ENCODE results near the gene NYAP1. TPM values are rescaled to one million over a fixed set of nuclear protein-coding genes. Genes with fewer than 3 reads are reported as not detected.
"Not testable (repeated sequence)": the region's sequence is repeated elsewhere in the genome, so short reads cannot be mapped to it uniquely, and the experiment has no call there.

Gene NYAP1
- polyA plus RNA-seq, 1 donor (not counting 4 experiments of a cell fraction or from before 2014, with no cell fraction given) = 0.16 TPM

GRCh38 chr7:100528108-100528866, 44.6 kb downstream of the NYAP1 start:
- H2AFZ ChIP-seq (ENCODE audit: control insufficient read depth, low read length); H3K27ac ChIP-seq (ENCODE audit: control insufficient read depth, insufficient read depth, low read length); H3K4me2 ChIP-seq (ENCODE audit: control insufficient read depth, extremely low read depth, insufficient read depth, low read depth, low read length); dilution Hi-C loops (cut with MboI; ENCODE audit: extremely low pct_ligation_motif_present, low sequenced_read_pairs); H3K9ac ChIP-seq (ENCODE audit: control insufficient read depth, extremely low read depth, insufficient read depth, low read length); H3K4me1 ChIP-seq (ENCODE audit: control insufficient read depth, extremely low read depth, insufficient read depth, low read length); H3K36me3 ChIP-seq (ENCODE audit: control insufficient read depth in 2 of 2, extremely low read depth in 1 of 2, insufficient read depth in 2 of 2, low read length in 2 of 2); H3K79me2 ChIP-seq (ENCODE audit: control insufficient read depth, insufficient read depth, low read length); H4K20me1 ChIP-seq (ENCODE audit: control insufficient read depth, extremely low read depth, insufficient read depth, low read length); H3K27me3 ChIP-seq (ENCODE audit: control insufficient read depth, extremely low read depth, insufficient read depth, low read length); H3K9me1 ChIP-seq (ENCODE audit: control insufficient read depth, extremely low read depth, insufficient read depth, low read length); H3K9me3 ChIP-seq (ENCODE audit: control insufficient read depth, low read depth, low read length); FAIRE-seq; DNase-seq (ENCODE audit: low read depth, low spot score); H3K4me3 ChIP-seq (ENCODE audit: control insufficient read depth in 2 of 3, extremely low read depth in 1 of 3, insufficient read depth in 2 of 3, low read depth in 1 of 3, low read length in 3 of 3): not testable (repeated sequence)

- no peak for FAIRE-seq
- Histone ChIP-seq H3K9me3 (ENCODE audit: control insufficient read depth, low read depth, low read length) (no peaks in the 10 kb centered on the region), H3K4me2 (ENCODE audit: control insufficient read depth, extremely low read depth, insufficient read depth, low read depth, low read length) (no peak overlapping the region)
Measured at GRCh38 chr7:100532165-100533022, 48.7 kb downstream of the NYAP1 start.

GRCh38 chr7:100535982-100536381, 52.3 kb downstream of the NYAP1 start:
- H3K27me3 ChIP-seq (ENCODE audit: control insufficient read depth, extremely low read depth, insufficient read depth, low read length); dilution Hi-C loops (cut with MboI; ENCODE audit: extremely low pct_ligation_motif_present, low sequenced_read_pairs); H2AFZ ChIP-seq (ENCODE audit: control insufficient read depth, low read length); H3K79me2 ChIP-seq (ENCODE audit: control insufficient read depth, insufficient read depth, low read length); H3K9me3 ChIP-seq (ENCODE audit: control insufficient read depth, low read depth, low read length); H4K20me1 ChIP-seq (ENCODE audit: control insufficient read depth, extremely low read depth, insufficient read depth, low read length); H3K4me2 ChIP-seq (ENCODE audit: control insufficient read depth, extremely low read depth, insufficient read depth, low read depth, low read length); H3K4me3 ChIP-seq (ENCODE audit: control insufficient read depth in 2 of 3, extremely low read depth in 1 of 3, insufficient read depth in 2 of 3, low read depth in 1 of 3, low read length in 3 of 3); H3K27ac ChIP-seq (ENCODE audit: control insufficient read depth, insufficient read depth, low read length); H3K36me3 ChIP-seq (ENCODE audit: control insufficient read depth in 2 of 2, extremely low read depth in 1 of 2, insufficient read depth in 2 of 2, low read length in 2 of 2); DNase-seq (ENCODE audit: low read depth, low spot score); H3K9ac ChIP-seq (ENCODE audit: control insufficient read depth, extremely low read depth, insufficient read depth, low read length); H3K9me1 ChIP-seq (ENCODE audit: control insufficient read depth, extremely low read depth, insufficient read depth, low read length); FAIRE-seq; H3K4me1 ChIP-seq (ENCODE audit: control insufficient read depth, extremely low read depth, insufficient read depth, low read length): not testable (repeated sequence)

More at GRCh38 chr7:100532165-100533022, 48.7 kb downstream of the NYAP1 start:
- H3K4me1 ChIP-seq (ENCODE audit: control insufficient read depth, extremely low read depth, insufficient read depth, low read length) = no peaks in the 10 kb centered on the region
- no peaks in the 10 kb centered on the region for H3K27me3 ChIP-seq (ENCODE audit: control insufficient read depth, extremely low read depth, insufficient read depth, low read length)
- H3K9ac ChIP-seq (ENCODE audit: control insufficient read depth, extremely low read depth, insufficient read depth, low read length) = no peak overlapping the region
- no peaks in the 10 kb centered on the region for H3K9me1 ChIP-seq (ENCODE audit: control insufficient read depth, extremely low read depth, insufficient read depth, low read length)
- no peaks in the 10 kb centered on the region for H3K79me2 ChIP-seq (ENCODE audit: control insufficient read depth, insufficient read depth, low read length)
- H2AFZ ChIP-seq (ENCODE audit: control insufficient read depth, low read length) = no peak overlapping the region
- DNase-seq (ENCODE audit: low read depth, low spot score) = no peak
- H4K20me1 ChIP-seq (ENCODE audit: control insufficient read depth, extremely low read depth, insufficient read depth, low read length) = no peaks in the 10 kb centered on the region
- TF ChIP-seq EZH2 (IDR thresholded peaks at IDR 0.05; ENCODE audit: low read length) (no peak), CTCF (optimal IDR thresholded peaks at IDR 0.05 in 1 of 3, IDR thresholded peaks at IDR 0.05 in 1 of 3, conservative IDR thresholded peaks at IDR 0.05 in 1 of 3; ENCODE audit: extremely low read depth in 1 of 3, insufficient read depth in 2 of 3, low read length in 3 of 3) (no peak)
- H3K27ac ChIP-seq (ENCODE audit: control insufficient read depth, insufficient read depth, low read length) = no peak overlapping the region
- H3K36me3 ChIP-seq (ENCODE audit: control insufficient read depth in 2 of 2, extremely low read depth in 1 of 2, insufficient read depth in 2 of 2, low read length in 2 of 2) = no peaks in the 10 kb centered on the region
- dilution Hi-C loops (cut with MboI; ENCODE audit: extremely low pct_ligation_motif_present, low sequenced_read_pairs) = no loop called here
- H3K4me3 ChIP-seq (ENCODE audit: control insufficient read depth in 2 of 3, extremely low read depth in 1 of 3, insufficient read depth in 2 of 3, low read depth in 1 of 3, low read length in 3 of 3) = no peak overlapping the region

GRCh38 chr7:100536695-100537094, 53.0 kb downstream of the NYAP1 start:
- H3K27ac ChIP-seq (ENCODE audit: control insufficient read depth, insufficient read depth, low read length); H3K79me2 ChIP-seq (ENCODE audit: control insufficient read depth, insufficient read depth, low read length); H3K4me2 ChIP-seq (ENCODE audit: control insufficient read depth, extremely low read depth, insufficient read depth, low read depth, low read length); DNase-seq (ENCODE audit: low read depth, low spot score); dilution Hi-C loops (cut with MboI; ENCODE audit: extremely low pct_ligation_motif_present, low sequenced_read_pairs); H3K9me1 ChIP-seq (ENCODE audit: control insufficient read depth, extremely low read depth, insufficient read depth, low read length); H3K36me3 ChIP-seq (ENCODE audit: control insufficient read depth in 2 of 2, extremely low read depth in 1 of 2, insufficient read depth in 2 of 2, low read length in 2 of 2); H3K9ac ChIP-seq (ENCODE audit: control insufficient read depth, extremely low read depth, insufficient read depth, low read length); H3K4me3 ChIP-seq (ENCODE audit: control insufficient read depth in 2 of 3, extremely low read depth in 1 of 3, insufficient read depth in 2 of 3, low read depth in 1 of 3, low read length in 3 of 3); H3K4me1 ChIP-seq (ENCODE audit: control insufficient read depth, extremely low read depth, insufficient read depth, low read length); H2AFZ ChIP-seq (ENCODE audit: control insufficient read depth, low read length); H3K9me3 ChIP-seq (ENCODE audit: control insufficient read depth, low read depth, low read length); FAIRE-seq; H4K20me1 ChIP-seq (ENCODE audit: control insufficient read depth, extremely low read depth, insufficient read depth, low read length); H3K27me3 ChIP-seq (ENCODE audit: control insufficient read depth, extremely low read depth, insufficient read depth, low read length): not testable (repeated sequence)
